Skin epidermis (tissue), 12 donors: ENCODE data around the gene SMIM7.
A peak's percentile ranks its signal among the peaks of the same experiment; 100 is the strongest.
"Not testable (repeated sequence)": the region's sequence is repeated elsewhere in the genome, so short reads cannot be mapped to it uniquely, and the experiment has no call there.

Source experiments
- H3K27ac ChIP-seq, 21 experiments: fragments of 200-600 bp; sonication (generic) in 11 of 21; one replicate each; pipeline ENCODE4 v1.5.0; 2020; ENCODE audit warnings: mild to moderate bottlenecking in 3 of 21, inconsistent platforms in 2 of 21, moderate library complexity in 2 of 21
- H3K4me3 ChIP-seq, 7 experiments: fragments of 200-600 bp; sonication (generic) in 2 of 7; one replicate each; pipeline ENCODE4 v1.5.0; 2020; ENCODE audit warnings: inconsistent platforms in 2 of 7, mild to moderate bottlenecking in 2 of 7, moderate library complexity in 1 of 7

The SMIM7 gene

GRCh38 chr19:16659464-16659831 is 496 bp downstream of the SMIM7 start:
- peak overlapping the region in 20 of 21 experiments; percentile 77 to 95 (median 89) for H3K27ac ChIP-seq
- peak overlapping the region; percentile 52 to 85 (median 64) for H3K4me3 ChIP-seq

- no peak overlapping the region for H3K4me3 ChIP-seq
- no peak overlapping the region for H3K27ac ChIP-seq
These were observed 2.6 kb downstream of the SMIM7 start for GRCh38 chr19:16657384-16657783.

GRCh38 chr19:16655727-16656126 is 4.2 kb downstream of the SMIM7 start:
- Histone ChIP-seq H3K4me3 (no peak overlapping the region), H3K27ac (no peak overlapping the region)

GRCh38 chr19:16654627-16655026 is 5.3 kb downstream of the SMIM7 start:
- Histone ChIP-seq H3K27ac (no peak overlapping the region), H3K4me3 (no peak overlapping the region)

- no peak overlapping the region for H3K4me3 ChIP-seq
- H3K27ac ChIP-seq: no peak overlapping the region
These were observed 5.8 kb downstream of the SMIM7 start for GRCh38 chr19:16654140-16654539.

- H3K4me3 ChIP-seq: no peak overlapping the region
- no peak overlapping the region for H3K27ac ChIP-seq
These were observed 7.1 kb downstream of the SMIM7 start for GRCh38 chr19:16652854-16653253.

- H3K27ac ChIP-seq, H3K4me3 ChIP-seq: not testable (repeated sequence)
These were observed 8.3 kb downstream of the SMIM7 start for GRCh38 chr19:16651421-16652188.

GRCh38 chr19:16650821-16651220 is 9.1 kb downstream of the SMIM7 start:
- no peak overlapping the region for H3K4me3 ChIP-seq
- H3K27ac ChIP-seq: no peak overlapping the region

- Histone ChIP-seq H3K27ac (peak overlapping the region in 2 of 21 experiments; percentile 15 to 33), H3K4me3 (no peak overlapping the region)
These were observed 10.2 kb downstream of the SMIM7 start for GRCh38 chr19:16649734-16650133.

GRCh38 chr19:16645140-16645539 is 14.8 kb downstream of the SMIM7 start:
- no peak overlapping the region for H3K4me3 ChIP-seq
- H3K27ac ChIP-seq: no peak overlapping the region

GRCh38 chr19:16641695-16642094 is 18.2 kb downstream of the SMIM7 start:
- Histone ChIP-seq H3K4me3 (no peak overlapping the region), H3K27ac (no peak overlapping the region)

- H3K27ac ChIP-seq: no peak overlapping the region
- no peak overlapping the region for H3K4me3 ChIP-seq
These were observed 19.0 kb downstream of the SMIM7 start for GRCh38 chr19:16640951-16641350.

- Histone ChIP-seq H3K4me3 (no peak overlapping the region), H3K27ac (no peak overlapping the region)
These were observed 21.3 kb downstream of the SMIM7 start for GRCh38 chr19:16638666-16639065.

- Histone ChIP-seq H3K27ac (no peak overlapping the region), H3K4me3 (no peak overlapping the region)
These were observed 22.4 kb downstream of the SMIM7 start for GRCh38 chr19:16637535-16637934.

GRCh38 chr19:16631465-16631864 is 28.5 kb downstream of the SMIM7 start:
- H3K4me3 ChIP-seq: no peak overlapping the region
- no peak overlapping the region for H3K27ac ChIP-seq

- Histone ChIP-seq H3K27ac (peak overlapping the region; percentile 83 to 99 (median 95)), H3K4me3 (peak overlapping the region; percentile 70 to 99 (median 93))
These were observed 30.8 kb downstream of the SMIM7 start for GRCh38 chr19:16628984-16629691.

- H3K4me3 ChIP-seq: peak within 1 kb of the TSS; percentile 70 to 99 (median 93)
- peak within 1 kb of the TSS; percentile 83 to 99 (median 96) for H3K27ac ChIP-seq
These were observed 31.6 kb downstream of the SMIM7 start, which contains the start of gene MED26 for GRCh38 chr19:16628183-16628983. Gene MED26, minus strand, starts transcription at chr19:16628204. Its CDS starts 261 bp downstream, at chr19:16627943.

GRCh38 chr19:16627928-16628182 is 32.1 kb downstream of the SMIM7 start:
- peak overlapping the region; percentile 51 to 99 (median 92) for H3K27ac ChIP-seq
- H3K4me3 ChIP-seq: peak overlapping the region; percentile 70 to 99 (median 93)

- peak overlapping the region; percentile 70 to 99 (median 93) for H3K4me3 ChIP-seq
- peak overlapping the region; percentile 51 to 99 (median 92) for H3K27ac ChIP-seq
These were observed 32.6 kb downstream of the SMIM7 start for GRCh38 chr19:16627193-16627927.

GRCh38 chr19:16626796-16627192 is 33.1 kb downstream of the SMIM7 start:
- Histone ChIP-seq H3K27ac (peak overlapping the region in 20 of 21 experiments; percentile 81 to 99 (median 94)), H3K4me3 (peak overlapping the region; percentile 70 to 99 (median 93))
